GM21447 (cell line): ENCODE measurements around the gene DAO.

Source experiments
- ATAC-seq: cut with Tn5 transposase; IDR thresholded peaks from one replicate; pipeline ENCODE4 v1.9.1; 2021; ENCODE audit not compliant: unreplicated experiment

DAO gene

DNA sequence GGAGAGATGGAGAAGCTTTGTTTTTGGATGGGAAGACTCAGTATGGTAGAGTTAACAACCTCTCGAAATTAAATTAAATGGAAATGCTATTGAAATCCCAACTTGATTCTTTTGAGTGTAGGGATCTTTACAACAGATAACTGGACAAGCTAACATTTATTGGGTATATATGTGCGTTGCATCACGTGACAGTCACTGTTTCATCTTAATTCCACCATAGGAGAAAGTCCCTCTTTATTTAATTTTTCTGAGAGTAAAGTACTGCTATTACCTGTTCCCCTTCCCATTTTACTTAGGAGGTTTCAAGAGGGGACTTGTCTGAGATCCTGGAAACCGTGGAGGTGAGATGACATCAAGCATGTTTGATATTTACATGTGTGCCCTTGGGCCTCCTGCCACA is 11.1 kb upstream of the DAO start:
- no peak for ATAC-seq

DNA sequence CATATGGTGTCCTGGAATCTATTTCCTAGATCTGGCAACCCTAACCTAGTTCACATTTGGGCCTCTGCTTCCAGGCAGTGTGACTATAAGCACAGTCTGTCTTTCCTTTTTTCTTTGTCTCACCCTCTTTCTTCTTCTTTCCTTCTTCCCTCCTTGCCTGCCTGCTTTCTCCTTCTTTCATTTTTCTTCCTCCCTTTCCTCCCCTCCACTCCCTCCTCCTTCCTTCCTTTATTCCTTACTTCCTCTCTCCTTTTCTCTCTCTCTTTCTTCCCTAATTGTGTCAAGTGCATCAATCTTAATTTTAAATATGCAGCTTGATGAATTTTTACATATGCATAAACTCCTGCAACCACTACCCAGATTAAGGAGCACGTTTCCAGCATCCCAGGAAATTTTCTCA is 4.6 kb upstream of the DAO start:
- no peak for ATAC-seq

GRCh38 chr12:108875682-108876361 is 4.1 kb upstream of the DAO start:
- no peak for ATAC-seq

DNA sequence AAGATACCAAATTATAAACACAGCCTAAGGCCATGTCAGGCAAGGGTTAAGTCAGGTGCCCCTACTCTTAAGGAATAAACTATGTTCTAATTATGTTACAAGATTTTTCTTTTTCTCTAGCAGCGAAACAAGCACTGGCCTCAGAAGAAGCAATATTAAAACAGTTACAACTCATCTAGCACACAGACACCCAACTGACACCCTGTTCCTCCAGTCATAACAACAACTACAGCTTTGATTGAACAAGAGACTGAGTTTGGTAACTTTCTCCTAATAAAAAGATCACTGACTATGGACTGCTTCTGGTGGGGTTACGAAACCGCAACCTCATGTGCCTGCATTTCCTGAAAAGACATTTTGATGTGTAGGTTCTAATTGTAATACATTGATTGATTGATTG is 3.3 kb upstream of the DAO start:
- no peak for ATAC-seq

GRCh38 chr12:108881953-108882352 is 2.1 kb downstream of the DAO start:
- no peak for ATAC-seq

DNA sequence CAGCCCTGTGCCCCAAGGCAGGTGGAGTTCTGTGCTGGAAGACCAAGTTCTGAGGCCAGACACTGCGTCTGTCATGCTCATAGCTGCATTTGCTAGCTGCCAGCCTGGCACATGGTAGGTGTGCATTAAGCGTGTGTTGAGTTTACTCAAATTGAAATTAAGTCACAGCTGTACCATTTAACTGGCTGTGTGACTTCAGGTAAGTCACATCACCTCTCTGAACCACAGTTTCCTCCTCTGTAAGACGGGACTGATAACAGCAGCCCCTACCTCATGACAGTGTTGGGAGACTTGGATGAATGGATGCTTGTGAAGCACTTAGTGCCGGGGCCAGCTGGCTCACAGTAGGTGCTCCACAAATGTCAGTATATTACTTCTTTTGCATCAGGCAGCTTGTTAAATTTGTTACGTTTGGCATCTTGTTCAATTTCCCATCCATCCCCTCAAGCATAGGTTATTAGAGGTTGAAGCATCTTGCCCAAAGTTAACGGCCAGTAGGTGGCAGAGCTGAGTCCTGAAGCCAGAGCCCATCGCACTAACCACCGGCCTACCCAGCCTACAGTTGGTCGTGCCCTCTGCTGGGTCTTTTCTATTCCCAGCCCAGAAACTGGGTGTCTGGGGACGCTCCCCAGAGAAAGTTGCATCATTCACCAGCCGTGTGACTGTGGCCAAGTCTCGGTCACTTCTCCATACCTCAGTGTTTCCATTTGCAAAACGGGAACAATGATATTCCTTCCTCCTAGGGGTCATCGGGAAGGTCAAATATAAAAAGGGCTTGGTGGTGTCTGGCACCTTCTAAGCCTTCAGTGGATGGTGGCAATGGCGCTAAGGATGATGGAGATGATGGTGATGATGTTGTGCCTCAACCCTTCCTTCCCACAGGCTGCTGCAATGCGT is 4.5 kb downstream of the DAO start:
- no peak for ATAC-seq

GRCh38 chr12:108886873-108887629 is 7.2 kb downstream of the DAO start:
- no peak for ATAC-seq

- ATAC-seq: no peak
Measured at GRCh38 chr12:108888031-108888430, 8.1 kb downstream of the DAO start.

DNA sequence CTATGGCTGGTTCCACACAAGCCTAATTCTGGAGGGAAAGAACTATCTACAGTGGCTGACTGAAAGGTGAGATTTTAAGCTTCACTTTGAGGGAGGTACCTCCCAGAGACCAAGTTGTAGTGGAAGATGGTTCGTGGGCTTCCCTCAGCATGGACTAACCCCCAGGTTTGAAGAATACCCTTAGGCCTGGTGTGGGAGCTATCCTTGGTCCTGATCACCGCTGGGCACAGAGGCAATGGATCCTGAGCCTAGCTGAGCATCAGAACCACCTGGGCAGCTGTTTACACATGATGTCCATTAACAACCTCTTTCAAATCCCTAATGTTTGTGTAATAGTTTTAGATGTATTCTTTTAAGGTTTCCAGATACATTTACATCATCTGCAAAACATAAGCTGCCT is 10.3 kb downstream of the DAO start:
- no peak for ATAC-seq

GRCh38 chr12:108895220-108895802 is 15.4 kb downstream of the DAO start:
- ATAC-seq: no peak

- no peak for ATAC-seq
Measured at GRCh38 chr12:108896336-108896735, 16.4 kb downstream of the DAO start.

DNA sequence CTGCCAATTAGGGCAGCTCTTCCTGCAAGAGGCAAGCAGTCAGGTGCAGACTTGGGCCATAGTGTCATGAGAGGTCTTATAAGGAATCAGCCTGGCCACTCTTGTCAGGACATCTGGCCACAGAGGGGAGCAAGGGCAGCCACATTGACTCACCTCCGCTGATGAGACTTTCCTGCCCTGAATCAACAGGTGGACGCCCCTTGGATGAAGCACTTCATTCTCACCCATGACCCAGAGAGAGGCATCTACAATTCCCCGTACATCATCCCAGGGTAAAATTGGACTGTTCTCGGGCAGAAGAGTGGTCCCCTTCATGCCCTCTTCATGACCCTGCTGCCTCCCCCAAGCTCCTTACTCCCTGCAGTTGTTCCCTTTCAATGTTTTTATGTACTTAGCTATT is 16.9 kb downstream of the DAO start:
- ATAC-seq: no peak

DNA sequence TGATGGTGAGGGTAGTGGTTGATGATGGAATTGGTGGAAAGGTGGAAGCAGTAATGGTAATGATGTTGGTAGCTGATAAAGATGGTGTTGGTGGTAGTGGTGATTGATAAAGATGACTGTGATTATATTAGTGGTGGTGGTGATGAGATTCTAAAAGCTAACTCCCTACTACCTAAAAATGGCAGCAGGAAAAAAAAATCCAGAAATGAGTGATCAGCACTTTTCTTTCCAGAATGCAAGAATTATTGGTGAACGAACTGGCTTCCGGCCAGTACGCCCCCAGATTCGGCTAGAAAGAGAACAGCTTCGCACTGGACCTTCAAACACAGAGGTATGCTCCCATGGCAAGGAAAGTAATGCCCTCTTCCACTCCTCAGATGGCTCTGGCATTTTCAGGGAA is 19.3 kb downstream of the DAO start:
- no peak for ATAC-seq

DNA sequence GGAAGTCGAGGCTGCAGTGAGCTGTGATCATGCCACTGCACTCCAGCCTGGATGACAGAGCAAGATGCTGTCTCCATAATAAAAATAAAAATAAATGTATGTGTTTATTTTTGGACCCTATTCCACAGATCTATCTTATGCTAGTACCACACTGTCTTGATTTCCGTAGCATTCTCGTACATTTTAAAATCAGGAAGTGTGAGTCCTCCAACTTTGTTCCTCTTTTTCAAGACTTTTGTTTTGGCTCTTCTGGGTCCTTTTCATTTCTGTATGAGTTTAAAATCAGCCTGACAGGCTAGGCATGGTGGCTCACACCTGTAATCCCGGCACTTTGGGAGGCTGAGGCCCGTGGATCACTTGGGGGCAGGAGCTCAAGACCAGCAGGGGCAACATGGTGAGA is 25.8 kb downstream of the DAO start:
- no peak for ATAC-seq

DNA sequence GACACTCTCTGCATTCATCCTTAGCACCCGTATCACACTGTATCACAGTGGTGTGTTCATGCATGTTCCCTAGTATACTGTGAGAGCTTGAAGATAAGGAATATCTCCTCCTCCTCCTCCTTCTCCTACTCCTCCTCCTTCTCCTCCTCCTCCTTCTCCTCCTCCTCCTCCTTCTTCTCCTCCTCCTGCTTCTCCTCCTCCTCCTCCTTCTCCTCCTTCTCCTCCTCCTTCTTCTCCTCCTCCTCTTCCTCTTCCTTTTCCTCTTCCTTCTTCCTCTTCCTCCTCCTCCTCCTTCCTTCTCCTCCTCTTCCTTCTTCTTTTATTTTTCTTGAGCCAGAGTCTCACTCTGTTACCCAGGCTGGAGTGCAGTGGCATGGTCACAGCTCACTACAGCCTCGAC is 27.1 kb downstream of the DAO start:
- ATAC-seq: no peak

GRCh38 chr12:108907839-108908351 is 28.0 kb downstream of the DAO start:
- ATAC-seq: no peak

DNA sequence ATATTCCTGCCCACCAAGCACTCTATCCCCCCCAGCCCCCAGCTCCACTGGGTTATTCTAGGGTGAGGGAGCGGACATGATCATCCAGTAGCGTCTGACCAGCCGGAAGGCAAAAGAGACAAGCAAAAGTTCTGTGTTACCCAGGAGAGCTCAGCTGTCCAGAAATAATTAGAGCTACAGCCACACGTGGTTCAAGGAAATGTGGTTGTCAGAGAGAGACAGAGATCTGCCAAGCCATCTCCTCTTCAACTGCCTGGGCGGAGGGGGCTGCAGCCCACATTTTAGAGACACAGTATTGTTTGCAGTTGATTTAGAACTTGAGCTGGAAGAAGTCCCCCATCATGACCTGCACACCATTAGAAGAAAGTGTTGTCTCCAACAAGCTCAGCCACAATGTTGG is 30.4 kb downstream of the DAO start:
- no peak for ATAC-seq

GRCh38 chr12:108911915-108912314 is 32.0 kb downstream of the DAO start:
- no peak for ATAC-seq

DNA sequence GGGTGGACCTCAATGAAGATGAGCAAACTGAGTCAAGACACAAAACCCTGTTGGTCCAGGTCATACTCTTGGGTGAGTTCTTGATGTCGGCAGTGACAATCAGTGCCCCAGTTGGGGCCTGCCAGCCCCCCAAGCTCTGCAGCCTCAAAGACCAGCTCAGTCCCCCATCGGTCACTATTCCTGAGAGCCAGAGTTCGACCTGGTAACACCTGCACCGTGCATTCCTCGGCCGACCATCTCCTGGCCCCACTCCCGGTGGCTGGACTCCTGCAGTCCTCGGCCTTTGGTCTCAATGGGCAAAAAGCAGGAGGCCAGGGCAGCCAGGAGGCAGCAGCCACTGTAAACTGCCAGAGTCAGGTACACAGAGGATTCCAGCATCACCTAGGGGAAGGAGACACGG is 32.5 kb downstream of the DAO start:
- no peak for ATAC-seq

DNA sequence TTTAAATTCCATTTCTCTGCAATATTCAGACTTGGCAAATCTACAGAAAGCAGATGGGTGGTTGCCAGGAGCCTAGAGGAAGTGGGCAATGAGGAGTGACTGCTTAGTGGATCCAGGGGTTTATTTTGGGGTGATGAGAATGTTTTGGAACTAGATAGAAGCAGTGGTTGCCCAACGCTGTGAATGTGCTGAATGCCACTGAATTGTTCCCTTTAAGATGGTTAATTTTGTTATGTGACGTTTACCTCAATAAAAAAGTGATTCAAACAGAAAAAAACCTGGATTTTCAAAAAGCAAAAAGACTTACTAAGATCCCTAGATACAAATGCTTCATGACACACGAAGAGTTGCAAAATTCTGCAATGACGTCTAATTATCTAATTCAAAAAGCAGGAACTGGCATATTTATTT is 34.2 kb downstream of the DAO start:
- ATAC-seq: no peak

DNA sequence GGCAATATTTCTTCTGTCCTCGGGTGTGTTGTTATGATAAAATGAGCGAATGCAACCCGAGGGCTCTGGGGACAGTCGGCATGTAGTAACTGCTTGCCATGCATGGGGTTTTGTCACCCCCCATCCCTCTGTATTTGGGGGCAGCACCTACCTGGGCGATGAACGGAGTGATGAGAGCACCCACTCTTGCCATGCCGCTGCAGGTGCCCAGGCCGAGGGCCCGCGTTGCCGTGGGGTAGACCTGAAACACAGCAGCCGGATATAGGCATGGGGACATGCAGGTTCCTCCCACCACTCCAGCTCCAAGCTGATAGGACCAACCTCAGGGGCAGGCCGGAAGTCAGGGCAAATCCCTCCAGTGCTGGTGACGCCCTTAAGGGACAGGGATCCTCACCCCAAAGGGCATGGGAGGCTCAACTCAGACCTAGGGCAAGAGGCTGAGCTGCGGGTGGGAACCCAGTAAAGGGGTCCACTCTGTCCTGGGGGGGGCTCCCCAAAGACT is 35.8 kb downstream of the DAO start:
- ATAC-seq: no peak
